OCI-LY7 (cell line): ENCODE results near the gene SLC25A23. TPM values are rescaled to one million over a fixed set of nuclear protein-coding genes. Genes with fewer than 3 reads are reported as not detected.

Source experiments
- BruUV-seq: library from RNA; stranded (reverse); fragments of 400-500 nt; replicated peaks from 2 replicates; lab custom pipeline; 2021; lab: Mats Ljungman, UMichigan
- CTCF ChIA-PET: fragments of 300-600 bp; sonication (Branson Sonifier 250); formaldehyde crosslinking; loops from one replicate; lab custom pipeline; 2022; ENCODE audit warnings: antibody characterized with exemption; ENCODE audit not compliant: unreplicated experiment; lab: Charles Lee
- POLR2A ChIA-PET: fragments of 300-600 bp; sonication (Branson Sonifier 250); formaldehyde crosslinking; loops from one replicate; lab custom pipeline; 2022; ENCODE audit warnings: antibody characterized with exemption; lab: Charles Lee
- DNase-seq: peaks from one replicate; pipeline ENCODE4 v3.0.0-alpha.2; 2015; ENCODE audit warnings: low spot score
- H2AFZ ChIP-seq: fragments of 200-600 bp; sonication (generic), shearing (Covaris generic); 2 replicates; pipeline ENCODE4 v1.6.1; 2014; ENCODE audit warnings: mild to moderate bottlenecking, antibody characterized with exemption, low read length, moderate library complexity
- H3K27ac ChIP-seq: fragments of 200-600 bp; sonication (generic); 2 replicates; pipeline ENCODE4 v1.5.1; 2014; ENCODE audit warnings: mixed run types, low read depth, mild to moderate bottlenecking, moderate library complexity, low read length, inconsistent platforms; ENCODE audit not compliant: poor library complexity, severe bottlenecking
- H3K36me3 ChIP-seq: fragments of 200-600 bp; sonication (generic); 2 replicates; pipeline ENCODE4 v1.6.1; 2014; ENCODE audit warnings: mild to moderate bottlenecking, antibody characterized with exemption, low read length, moderate library complexity, mixed read lengths; ENCODE audit not compliant: insufficient read depth
- H3K4me1 ChIP-seq: fragments of 200-600 bp; sonication (generic); 2 replicates; pipeline ENCODE4 v1.5.1; 2014; ENCODE audit warnings: mild to moderate bottlenecking, low read length; ENCODE audit not compliant: insufficient read depth, poor library complexity, severe bottlenecking
- H3K4me2 ChIP-seq: fragments of 200-600 bp; sonication (generic); 2 replicates; pipeline ENCODE4 v1.6.1; 2014; ENCODE audit warnings: mild to moderate bottlenecking, low read length
- H3K4me3 ChIP-seq: fragments of 200-600 bp; sonication (generic); 2 replicates; pipeline ENCODE4 v1.5.1; 2014; ENCODE audit warnings: mild to moderate bottlenecking, low read depth, low read length; ENCODE audit not compliant: poor library complexity, severe bottlenecking
- H3K79me2 ChIP-seq: fragments of 200-600 bp; sonication (generic); 2 replicates; pipeline ENCODE4 v1.6.1; 2016; ENCODE audit warnings: low read depth, mild to moderate bottlenecking, low read length, moderate library complexity, mixed read lengths; ENCODE audit not compliant: insufficient read depth
- H3K9me2 ChIP-seq: fragments of 200-600 bp; sonication (generic); 2 replicates; pipeline ENCODE4 v1.6.1; 2016; ENCODE audit warnings: mild to moderate bottlenecking, low read length, mixed read lengths; ENCODE audit not compliant: insufficient read depth
- H3K9me3 ChIP-seq: fragments of 200-600 bp; sonication (generic); 2 replicates; pipeline ENCODE4 v1.6.1; 2014; ENCODE audit warnings: mild to moderate bottlenecking, mixed run types, low read length, mixed read lengths
- H4K20me1 ChIP-seq: fragments of 200-600 bp; sonication (generic); 2 replicates; pipeline ENCODE4 v1.6.1; 2014; ENCODE audit warnings: mild to moderate bottlenecking, antibody characterized with exemption, low read length, moderate library complexity, mixed read lengths; ENCODE audit not compliant: insufficient read depth
- CTCF ChIP-seq: fragments of 200-600 bp; sonication (generic); conservative IDR thresholded peaks from 2 replicates; pipeline ENCODE4 v1.5.1; 2014; ENCODE audit warnings: mild to moderate bottlenecking, antibody characterized with exemption, low read length, moderate library complexity, mixed read lengths
- EZH2phosphoT487 ChIP-seq: fragments of 200-600 bp; sonication (generic); IDR thresholded peaks from 2 replicates; pipeline ENCODE4 v1.6.1; 2018; ENCODE audit warnings: low read depth, borderline replicate concordance, mild to moderate bottlenecking, mixed run types, antibody characterized with exemption, low read length, moderate library complexity, mixed read lengths
- intact Hi-C: fragments of 100-400 bp; cut with micrococcal nuclease; formaldehyde crosslinking; loops from one replicate; pipeline ENCODE4 v1.10.0; 2022; ENCODE audit not compliant: unreplicated experiment
- total RNA-seq, 2 experiments: library from RNA; depleted of rRNA in 1 of 2; stranded (reverse); fragments of >200 nt in 1 of 2; shearing (Covaris generic) in 1 of 2; gene quantifications; 2 replicates each; pipeline ENCODE4 v1.2.3, GENCODE V29; 2014 to 2022

Gene SLC25A23
- total RNA-seq, 2 experiments from 2014 or later, result 50.9 to 65.7 TPM

- no TSS peak for BruUV-seq
- intact Hi-C loops, result loop anchor here (2.0 to 10.0 kb wide), 3 partner anchors 36 to 260 kb away; partner anchors contain the start of gene ALKBH7
- Histone ChIP-seq H3K36me3 (peaks cover 40% of the 10 kb centered on the region), H3K9me3 (no peaks in the 10 kb centered on the region), H3K4me2 (peak within 1 kb of the TSS; percentile 87), H3K79me2 (peaks cover 48% of the 10 kb centered on the region), H3K27ac (peak within 1 kb of the TSS; percentile 48), H3K9me2 (no peaks in the 10 kb centered on the region), H2AFZ (peak within 1 kb of the TSS; percentile 53; the same call in 1 of the 2 replicates), H3K4me3 (peak within 1 kb of the TSS; percentile 94), H3K4me1 (peaks cover 26% of the 10 kb centered on the region), H4K20me1 (peaks cover 24% of the 10 kb centered on the region)
- CTCF ChIA-PET, result no interaction called here
- peak; percentile 51 for DNase-seq
- TF ChIP-seq CTCF, result no peak
- POLR2A ChIA-PET, result interaction anchor here (1.2 kb wide), 1 partner anchor 52 kb away, joined by 5 read pairs; the partner anchor contains the start of gene ALKBH7
Observed at GRCh38 chr19:6424195-6424938, 35.2 kb downstream of the SLC25A23 start, which contains the start of gene KHSRP. KHSRP (minus strand) TSS chr19:6424811; CDS start chr19:6424701, 110 bp downstream.

GRCh38 chr19:6423499-6424194, 35.9 kb downstream of the SLC25A23 start:
- Histone ChIP-seq H3K4me1 (peaks cover 26% of the 10 kb centered on the region), H3K9me2 (no peaks in the 10 kb centered on the region), H3K79me2 (peaks cover 49% of the 10 kb centered on the region), H2AFZ (no peak overlapping the region), H3K4me3 (peak overlapping the region; percentile 94), H3K36me3 (peaks cover 48% of the 10 kb centered on the region), H3K27ac (peak overlapping the region; percentile 20), H3K4me2 (peak overlapping the region; percentile 87), H4K20me1 (peaks cover 29% of the 10 kb centered on the region), H3K9me3 (no peaks in the 10 kb centered on the region)
- BruUV-seq, result no TSS peak
- CTCF ChIA-PET, result no interaction called here
- DNase-seq, result peak; percentile 41
- intact Hi-C loops, result loop anchor here (2.0 to 10.0 kb wide), 3 partner anchors 37 to 259 kb away; partner anchors contain the start of gene ALKBH7
- POLR2A ChIA-PET, result interaction anchor here (0.6 kb wide), 1 partner anchor 377 kb away, joined by 3 read pairs; no protein-coding TSS in a partner anchor
- TF ChIP-seq CTCF (no peak), EZH2phosphoT487 (no peak)
